ENCODE measurements around the gene MED17. TPM values are rescaled to one million over a fixed set of nuclear protein-coding genes. Genes with fewer than 3 reads are reported as not detected.

MED17 gene
- total RNA-seq, 6 experiments from 2014 or later = 4.8 to 10.1 (median 8.5) TPM

GRCh38 chr11:93814966-93815633 lies 31.0 kb downstream of the MED17 start:
- no peaks in the 10 kb centered on the region for H3K27me3 ChIP-seq
- ATAC-seq (no peak), DNase-seq (no peak)
- H3K4me1 ChIP-seq = no peaks in the 10 kb centered on the region
- WGBS (ENCODE audit: insufficient coverage, low coverage, low lambda C conversion rate, missing lambda C conversion rate) = 88% methylated on average over 5 of the region's 6 CpGs
- TF ChIP-seq CTCF (IDR thresholded peaks at IDR 0.05) = no peak
- TF ChIP-seq POLR2A (IDR thresholded peaks at IDR 0.05) = no peak
- intact Hi-C loops (cut with DNase I) = no loop called here
- H3K27ac ChIP-seq = no peak overlapping the region
- H3K36me3 ChIP-seq = peaks cover 0 to 39% (median 19%) of the 10 kb centered on the region in 4 donors
- no peak overlapping the region for H3K4me3 ChIP-seq
- H3K9me3 ChIP-seq = no peaks in the 10 kb centered on the region

GRCh38 chr11:93817426-93818348 lies 33.6 kb downstream of the MED17 start:
- H3K27ac ChIP-seq = no peak overlapping the region
- H3K9me3 ChIP-seq = no peaks in the 10 kb centered on the region
- ATAC-seq (no peak), DNase-seq (no peak)
- H3K27me3 ChIP-seq = no peaks in the 10 kb centered on the region
- intact Hi-C loops (cut with DNase I) = no loop called here
- TF ChIP-seq POLR2A (IDR thresholded peaks at IDR 0.05) (no peak), CTCF (IDR thresholded peaks at IDR 0.05) (no peak)
- peaks cover 0 to 13% (median 4%) of the 10 kb centered on the region in 4 donors for H3K36me3 ChIP-seq
- no peak overlapping the region for H3K4me3 ChIP-seq
- 81% methylated on average over 4 of the region's 4 CpGs for WGBS (ENCODE audit: insufficient coverage, low coverage, low lambda C conversion rate, missing lambda C conversion rate)
- H3K4me1 ChIP-seq = no peaks in the 10 kb centered on the region

- 74% methylated on average over 5 of the region's 8 CpGs for WGBS (ENCODE audit: insufficient coverage, low coverage, low lambda C conversion rate, missing lambda C conversion rate)
Observed at GRCh38 chr11:93819966-93820695, 36.0 kb downstream of the MED17 start.

More at GRCh38 chr11:93819966-93820695, 36.0 kb downstream of the MED17 start:
- Histone ChIP-seq H3K27me3 (no peaks in the 10 kb centered on the region), H3K36me3 (peaks cover 0 to under 1% (median 0%) of the 10 kb centered on the region in 4 donors), H3K4me1 (no peaks in the 10 kb centered on the region), H3K9me3 (no peaks in the 10 kb centered on the region), H3K27ac (no peak overlapping the region), H3K4me3 (no peak overlapping the region)
- ATAC-seq (peak in 1 of 4 donors; percentile 23), DNase-seq (no peak)
- intact Hi-C loops (cut with DNase I) = no loop called here
- TF ChIP-seq POLR2A (IDR thresholded peaks at IDR 0.05) (no peak), CTCF (IDR thresholded peaks at IDR 0.05) (no peak)

All from right lobe of liver (tissue), 6 donors.